Mesendoderm (in vitro differentiated cells): ENCODE results near the gene MMP17. TPM values are rescaled to one million over a fixed set of nuclear protein-coding genes. Genes with fewer than 3 reads are reported as not detected.

Experiments
- DNase-seq: peaks from one replicate; pipeline ENCODE4 v3.0.0; 2013
- H2AK5ac ChIP-seq: 2 replicates; pipeline ENCODE4 v1.6.1; 2013; ENCODE audit warnings: low read length, inconsistent platforms
- H2BK120ac ChIP-seq: 2 replicates; pipeline ENCODE4 v1.6.1; 2013; ENCODE audit warnings: low read depth, mild to moderate bottlenecking, low read length, moderate library complexity, mixed read lengths
- H2BK15ac ChIP-seq: replicated peaks from 2 replicates; pipeline ENCODE4 v1.6.1; 2013; ENCODE audit warnings: low read depth, mild to moderate bottlenecking, moderate library complexity
- H2BK5ac ChIP-seq: 2 replicates; pipeline ENCODE4 v1.6.1; 2013; ENCODE audit warnings: low read length, inconsistent platforms
- H3K18ac ChIP-seq: 2 replicates; pipeline ENCODE4 v1.6.1; 2013; ENCODE audit warnings: mild to moderate bottlenecking, low read length, mixed read lengths
- H3K23ac ChIP-seq: one replicate; pipeline ENCODE4 v1.6.1; 2013; ENCODE audit warnings: low read length
- H3K27ac ChIP-seq: 2 replicates; pipeline ENCODE4 v1.5.1; 2013; ENCODE audit warnings: low read depth, mild to moderate bottlenecking, inconsistent platforms, low read length, moderate library complexity
- H3K27me3 ChIP-seq: 2 replicates; pipeline ENCODE4 v1.6.1; 2013; ENCODE audit warnings: low read length, control low read depth, mild to moderate bottlenecking, inconsistent platforms; ENCODE audit not compliant: insufficient read depth, poor library complexity
- H3K36me3 ChIP-seq: 2 replicates; pipeline ENCODE4 v1.6.1; 2013; ENCODE audit warnings: low read length, inconsistent platforms; ENCODE audit not compliant: control insufficient read depth, insufficient read depth
- H3K4ac ChIP-seq: one replicate; pipeline ENCODE4 v1.6.1; 2013; ENCODE audit warnings: low read depth, mild to moderate bottlenecking, low read length, moderate library complexity
- H3K4me1 ChIP-seq: 2 replicates; pipeline ENCODE4 v1.6.1; 2013; ENCODE audit warnings: low read depth, low read length, inconsistent platforms; ENCODE audit not compliant: control insufficient read depth
- H3K4me2 ChIP-seq: 2 replicates; pipeline ENCODE4 v1.6.1; 2013; ENCODE audit warnings: low read length
- H3K4me3 ChIP-seq: 2 replicates; pipeline ENCODE4 v1.5.1; 2013; ENCODE audit warnings: mild to moderate bottlenecking, low read length
- H3K56ac ChIP-seq: one replicate; pipeline ENCODE4 v1.6.1; 2013; ENCODE audit warnings: low read length
- H3K79me1 ChIP-seq: 2 replicates; pipeline ENCODE4 v1.6.1; 2013; ENCODE audit warnings: low read length, inconsistent platforms
- H3K79me2 ChIP-seq: 2 replicates; pipeline ENCODE4 v1.6.1; 2013; ENCODE audit warnings: mild to moderate bottlenecking, low read length; ENCODE audit not compliant: control insufficient read depth, insufficient read depth
- H3K9ac ChIP-seq: 2 replicates; pipeline ENCODE4 v1.6.1; 2013; ENCODE audit warnings: low read length, inconsistent platforms
- H4K5ac ChIP-seq: one replicate; pipeline ENCODE4 v1.6.1; 2013; ENCODE audit warnings: low read length
- H4K8ac ChIP-seq: one replicate; pipeline ENCODE4 v1.6.1; 2013; ENCODE audit warnings: low read depth, mild to moderate bottlenecking, control low read depth, low read length, moderate library complexity
- WGBS: extraction: QIAGEN DNeasy Blood & Tissue Kit; methylation state at CpG from one replicate; pipeline ENCODE4 v1.1.7; 2013; ENCODE audit warnings: low lambda C conversion rate, missing lambda C conversion rate; ENCODE audit not compliant: insufficient coverage; ENCODE audit errors: extremely low coverage; 5-methylcytosine and 5-hydroxymethylcytosine counted together
- polyA plus RNA-seq, 2 experiments: library from polyadenylated mRNA; stranded (reverse); fragments of 200-250 nt; gene quantifications; one replicate each; pipeline ENCODE4 v1.2.3, GENCODE V29; 2013

Gene MMP17
- polyA plus RNA-seq (2013, experiment 1 of 2): 5.5 TPM
- 5.9 TPM for polyA plus RNA-seq (2013, experiment 2 of 2)

GRCh38 chr12:131827961-131828534, at the start of gene MMP17:
Gene MMP17 (plus strand): TSS chr12:131828393. CDS start chr12:131828495, 102 bp downstream.
- H3K4ac ChIP-seq: peak within 1 kb of the TSS; percentile 22
- H3K79me1 ChIP-seq: no peaks in the 10 kb centered on the region
- H4K5ac ChIP-seq: no peak within 1 kb of the TSS
- H3K4me2 ChIP-seq: peak within 1 kb of the TSS; percentile 52
- H2BK120ac ChIP-seq: no peak within 1 kb of the TSS
- H3K9ac ChIP-seq: peak within 1 kb of the TSS; percentile 52
- peaks cover 4% of the 10 kb centered on the region for H3K27me3 ChIP-seq
- no peak within 1 kb of the TSS for H3K18ac ChIP-seq
- DNase-seq: peak; percentile 77
- H2BK5ac ChIP-seq: no peak within 1 kb of the TSS
- H3K4me3 ChIP-seq: peak within 1 kb of the TSS; percentile 15
- H3K23ac ChIP-seq: peak within 1 kb of the TSS; percentile 15
- H3K4me1 ChIP-seq: no peaks in the 10 kb centered on the region
- peak within 1 kb of the TSS; percentile 73 for H3K56ac ChIP-seq
- H2BK15ac ChIP-seq: no peak within 1 kb of the TSS
- WGBS: no CpG with 5 or more reads among the region's 86 CpGs
- H2AK5ac ChIP-seq: no peak within 1 kb of the TSS
- no peaks in the 10 kb centered on the region for H3K79me2 ChIP-seq
- H3K36me3 ChIP-seq: no peaks in the 10 kb centered on the region
- no peak within 1 kb of the TSS for H4K8ac ChIP-seq
- H3K27ac ChIP-seq: no peak within 1 kb of the TSS

GRCh38 chr12:131779027-131779426, 49.2 kb upstream of the MMP17 start:
- no peak overlapping the region for H3K9ac ChIP-seq
- H3K79me1 ChIP-seq: no peaks in the 10 kb centered on the region
- H3K4me1 ChIP-seq: peaks cover 2% of the 10 kb centered on the region
- H3K56ac ChIP-seq: no peak overlapping the region
- H3K27me3 ChIP-seq: no peaks in the 10 kb centered on the region
- H3K4me2 ChIP-seq: no peak overlapping the region
- H3K36me3 ChIP-seq: peaks cover 6% of the 10 kb centered on the region
- H2BK120ac ChIP-seq: no peak overlapping the region
- no peaks in the 10 kb centered on the region for H3K79me2 ChIP-seq
- H2BK5ac ChIP-seq: no peak overlapping the region
- no peak overlapping the region for H2BK15ac ChIP-seq
- DNase-seq: no peak
- H3K4me3 ChIP-seq: no peak overlapping the region
- H3K27ac ChIP-seq: no peak overlapping the region
- no CpG with 5 or more reads among the region's 23 CpGs for WGBS
- no peak overlapping the region for H4K8ac ChIP-seq
- no peak overlapping the region for H3K4ac ChIP-seq
- H3K18ac ChIP-seq: no peak overlapping the region
- no peak overlapping the region for H3K23ac ChIP-seq
- H2AK5ac ChIP-seq: no peak overlapping the region
- H4K5ac ChIP-seq: no peak overlapping the region

DNA sequence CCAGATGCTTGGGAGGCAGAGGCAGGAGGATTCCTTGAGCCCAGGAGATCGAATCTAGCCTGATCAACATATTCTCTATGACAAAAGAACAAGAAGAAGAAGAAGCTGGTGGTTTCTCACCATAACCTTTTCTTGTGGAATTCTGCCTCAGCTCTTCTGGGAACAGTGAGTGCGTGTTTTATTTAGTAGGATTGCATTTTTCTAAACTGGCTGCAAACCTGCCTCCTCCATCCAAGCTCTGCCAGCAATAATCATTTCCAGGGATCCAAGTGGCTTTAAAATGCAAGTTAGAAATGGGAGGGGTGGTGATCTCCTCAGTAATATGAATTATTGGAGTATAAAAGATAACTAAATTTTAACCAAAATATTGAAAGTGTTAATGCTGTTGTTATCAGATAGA, 46.1 kb upstream of the MMP17 start:
- DNase-seq: no peak
- WGBS: no CpG with 5 or more reads among the region's 2 CpGs
- H3K9ac ChIP-seq: no peak overlapping the region

GRCh38 chr12:131783915-131784541, 44.2 kb upstream of the MMP17 start:
- H3K4me3 ChIP-seq: no peak overlapping the region
- H3K27ac ChIP-seq: peak overlapping the region; percentile 44
- no peak overlapping the region for H2BK120ac ChIP-seq
- no CpG with 5 or more reads among the region's 10 CpGs for WGBS
- no peak overlapping the region for H4K8ac ChIP-seq
- DNase-seq: peak; percentile 90
- H3K79me2 ChIP-seq: no peaks in the 10 kb centered on the region
- H3K18ac ChIP-seq: peak overlapping the region; percentile 9
- no peaks in the 10 kb centered on the region for H3K27me3 ChIP-seq
- no peak overlapping the region for H3K4me2 ChIP-seq
- H3K79me1 ChIP-seq: no peaks in the 10 kb centered on the region
- no peak overlapping the region for H3K56ac ChIP-seq
- H3K23ac ChIP-seq: no peak overlapping the region
- peaks cover 2% of the 10 kb centered on the region for H3K4me1 ChIP-seq
- H3K9ac ChIP-seq: no peak overlapping the region
- H3K4ac ChIP-seq: no peak overlapping the region
- H2AK5ac ChIP-seq: no peak overlapping the region
- H4K5ac ChIP-seq: no peak overlapping the region
- no peak overlapping the region for H2BK15ac ChIP-seq
- no peak overlapping the region for H2BK5ac ChIP-seq
- peaks cover 8% of the 10 kb centered on the region for H3K36me3 ChIP-seq

More for the DNA sequence above, 46.1 kb upstream of the MMP17 start:
- H2BK120ac ChIP-seq: no peak overlapping the region
- no peak overlapping the region for H3K18ac ChIP-seq
- no peak overlapping the region for H3K4me2 ChIP-seq
- no peak overlapping the region for H4K5ac ChIP-seq
- no peak overlapping the region for H3K27ac ChIP-seq
- no peaks in the 10 kb centered on the region for H3K27me3 ChIP-seq
- H3K56ac ChIP-seq: no peak overlapping the region
- H2BK15ac ChIP-seq: no peak overlapping the region
- no peak overlapping the region for H3K4me3 ChIP-seq
- no peak overlapping the region for H3K23ac ChIP-seq
- no peak overlapping the region for H2BK5ac ChIP-seq
- no peak overlapping the region for H3K4ac ChIP-seq
- H4K8ac ChIP-seq: no peak overlapping the region
- no peak overlapping the region for H2AK5ac ChIP-seq
- H3K4me1 ChIP-seq: peaks cover 2% of the 10 kb centered on the region
- no peaks in the 10 kb centered on the region for H3K79me2 ChIP-seq
- peaks cover 9% of the 10 kb centered on the region for H3K36me3 ChIP-seq
- no peaks in the 10 kb centered on the region for H3K79me1 ChIP-seq

GRCh38 chr12:131784909-131785762, 43.1 kb upstream of the MMP17 start:
- Histone ChIP-seq H3K79me2 (no peaks in the 10 kb centered on the region), H3K27ac (no peak overlapping the region), H2BK120ac (no peak overlapping the region), H3K4me3 (no peak overlapping the region), H3K36me3 (peaks cover 8% of the 10 kb centered on the region), H3K56ac (no peak overlapping the region), H3K4me2 (no peak overlapping the region), H3K23ac (no peak overlapping the region), H3K4ac (no peak overlapping the region), H3K18ac (no peak overlapping the region), H2BK5ac (no peak overlapping the region), H3K4me1 (peaks cover 2% of the 10 kb centered on the region), H3K27me3 (no peaks in the 10 kb centered on the region), H4K8ac (no peak overlapping the region), H4K5ac (no peak overlapping the region), H3K9ac (no peak overlapping the region), H2BK15ac (no peak overlapping the region), H2AK5ac (no peak overlapping the region), H3K79me1 (no peaks in the 10 kb centered on the region)
- WGBS: no CpG with 5 or more reads among the region's 30 CpGs
- no peak for DNase-seq
